Cardiac septum (tissue), 1 donor: ENCODE measurements around the gene RHNO1. TPM values are rescaled to one million over a fixed set of nuclear protein-coding genes. Genes with fewer than 3 reads are reported as not detected.

Experiments
- DNase-seq: peaks from one replicate; pipeline ENCODE4 v3.0.0-alpha.2; 2020; ENCODE audit warnings: low spot score
- intact Hi-C: fragments of 100-400 bp; cut with DNase I; formaldehyde crosslinking; loops from one replicate; pipeline ENCODE4 v1.14.0; 2022
- total RNA-seq: library from RNA; stranded (reverse); fragmentation: NEBNext Ultra II Directional; extraction: Animal tissue kit (Norgen Biotek cat#: 25700); gene quantifications from one replicate; pipeline ENCODE4 v1.2.1, GENCODE V29; 2021
- donor health status: DM: no; HTN: no; CAD: no.

Gene RHNO1
- total RNA-seq, 1 donor from 2014 or later, result 8.3 TPM

DNA sequence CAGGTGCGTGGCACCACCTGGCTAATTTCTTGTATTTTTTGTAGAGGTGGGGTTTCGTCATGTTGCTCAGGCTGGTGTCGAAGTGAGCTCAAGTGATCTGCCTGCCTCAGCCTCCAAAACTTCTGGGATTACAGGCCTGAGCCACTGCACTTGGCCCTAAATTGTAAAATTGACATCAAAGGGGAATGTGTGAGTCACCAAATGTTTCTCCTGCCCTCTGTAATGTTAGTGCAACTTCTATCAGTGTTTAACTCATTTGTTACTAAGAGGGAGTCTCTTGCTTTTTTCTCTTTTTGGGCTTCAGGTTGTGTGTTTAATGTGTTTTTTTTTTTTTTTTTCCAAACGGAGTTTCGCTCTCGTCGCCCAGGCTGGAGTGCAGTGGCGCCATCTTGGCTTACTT, 16.0 kb downstream of the RHNO1 start:
- no peak for DNase-seq
- intact Hi-C loops, result loop anchor here (5.0 kb wide), 1 partner anchor 64 kb away; the partner anchor contains the start of gene TEAD4

DNA sequence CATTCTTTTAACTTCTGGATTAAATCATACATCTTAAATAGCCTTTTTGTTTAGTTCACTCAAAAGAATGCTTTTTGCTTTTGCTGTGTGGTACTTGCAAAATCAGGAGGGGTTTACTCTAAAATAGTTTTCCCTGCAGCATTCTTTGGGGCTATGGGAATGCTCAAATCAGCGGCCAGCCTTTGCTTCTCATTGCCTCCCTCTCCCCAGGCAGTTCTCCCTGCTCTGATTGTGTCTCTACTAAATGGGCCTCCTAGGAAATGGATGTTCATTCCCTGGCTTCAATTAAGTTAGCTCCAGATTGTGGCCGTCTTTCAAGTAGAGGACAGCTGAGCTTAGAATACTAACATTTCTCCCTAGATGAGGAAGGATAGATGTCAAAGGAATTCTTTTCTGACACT, 18.0 kb downstream of the RHNO1 start:
- intact Hi-C loops, result no loop called here
- no peak for DNase-seq

DNA sequence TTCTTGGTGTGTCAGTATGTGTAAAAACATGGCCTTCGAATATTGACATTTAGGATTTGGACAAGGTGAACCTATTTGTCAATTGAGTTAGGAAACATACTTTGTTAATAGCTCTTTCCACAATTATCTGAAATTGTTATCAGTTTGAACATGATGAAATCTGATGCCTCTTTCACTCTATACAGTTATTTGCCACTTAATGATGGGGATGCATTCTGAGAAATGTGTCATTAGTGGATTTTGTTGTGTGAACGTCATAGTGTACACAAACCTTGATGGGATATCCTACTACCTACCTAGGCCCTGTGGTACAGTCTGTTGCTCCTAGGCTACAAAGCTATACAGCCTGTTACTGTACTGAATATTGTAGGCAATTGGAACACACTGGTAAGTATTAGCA, 18.5 kb downstream of the RHNO1 start:
- no peak for DNase-seq
- intact Hi-C loops, result no loop called here

DNA sequence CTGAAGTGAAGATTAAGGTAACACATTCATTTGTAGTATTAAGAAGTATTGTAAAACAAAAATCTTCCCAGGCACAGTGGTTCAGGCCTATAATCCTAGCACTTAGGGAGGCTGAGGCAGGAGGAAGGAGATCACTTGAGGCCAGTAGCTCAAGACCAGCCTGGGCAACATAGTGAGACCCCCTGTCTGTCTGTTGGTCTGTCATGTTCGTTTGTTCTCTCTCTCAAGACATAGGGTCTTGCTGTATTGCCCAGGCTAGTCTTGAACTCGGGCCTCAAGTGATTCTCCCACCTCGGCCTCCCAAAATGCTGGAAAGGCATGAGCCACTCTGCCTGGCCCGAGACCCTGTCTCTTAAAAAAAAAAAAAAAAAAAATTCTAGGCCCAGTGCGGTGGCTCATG, 20.4 kb downstream of the RHNO1 start:
- intact Hi-C loops, result no loop called here
- no peak for DNase-seq

- DNase-seq, result no peak
- intact Hi-C loops, result no loop called here
Observed at GRCh38 chr12:2900642-2901041, 23.6 kb downstream of the RHNO1 start.

GRCh38 chr12:2902272-2902880, 25.4 kb downstream of the RHNO1 start:
- no peak for DNase-seq
- intact Hi-C loops, result no loop called here

DNA sequence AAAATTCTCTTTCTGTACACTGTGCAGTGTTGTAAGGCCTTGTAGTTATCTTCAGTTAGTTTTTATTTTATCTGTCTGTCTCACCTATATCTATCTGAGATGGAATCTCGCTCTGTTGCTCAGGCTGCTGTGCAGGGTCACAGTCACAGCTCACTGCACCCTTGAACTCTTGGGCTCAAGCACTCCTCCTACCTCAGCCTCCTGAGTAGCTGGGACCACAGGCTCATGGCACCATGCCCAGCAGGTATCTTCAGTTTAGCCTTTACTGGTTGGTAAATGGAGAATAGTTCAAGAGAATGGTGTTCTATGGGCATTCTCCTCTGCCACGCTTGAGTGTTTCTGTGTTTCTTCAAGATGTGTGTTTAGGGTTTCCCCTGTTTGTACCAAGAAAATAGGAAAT, 27.2 kb downstream of the RHNO1 start:
- intact Hi-C loops, result no loop called here
- no peak for DNase-seq

DNA sequence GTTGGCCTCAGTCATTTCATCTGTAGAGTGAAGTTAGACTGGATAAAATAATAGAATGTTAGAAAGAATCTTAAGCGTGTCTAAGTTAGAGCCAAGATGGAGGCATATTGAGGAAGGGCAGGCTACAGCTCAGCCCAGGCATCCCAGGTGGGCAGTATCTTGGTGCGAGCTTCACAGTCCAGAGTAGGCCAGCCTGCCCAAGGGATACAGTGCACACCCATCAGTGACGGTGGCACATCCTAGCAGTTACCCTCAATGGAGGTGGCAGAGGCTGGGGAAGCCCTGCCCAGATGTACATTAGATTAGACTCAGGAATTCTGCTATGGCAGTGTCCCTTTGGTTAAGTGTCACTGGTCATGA, 35.2 kb downstream of the RHNO1 start:
- DNase-seq, result no peak
- intact Hi-C loops, result no loop called here

DNA sequence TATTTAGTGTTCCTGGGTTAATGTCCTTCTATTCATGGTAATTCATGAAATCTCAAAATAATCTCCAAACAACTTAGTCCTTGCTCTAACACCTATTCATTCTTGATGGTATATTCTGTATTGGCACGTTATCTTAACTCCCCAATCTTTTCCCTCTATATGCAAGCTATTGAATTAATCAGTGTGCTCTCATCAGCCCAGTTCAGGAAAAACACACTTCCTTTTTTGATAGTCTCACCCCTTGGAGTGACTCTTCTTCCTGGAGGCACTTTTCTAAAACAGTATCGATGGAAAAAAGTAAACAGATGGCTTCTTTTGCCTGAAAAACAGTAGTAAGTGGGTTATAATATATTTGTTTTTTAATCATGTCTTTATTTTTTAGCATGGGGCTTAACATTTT, 42.2 kb downstream of the RHNO1 start:
- DNase-seq, result no peak
- intact Hi-C loops, result no loop called here

GRCh38 chr12:2922329-2922728, 45.3 kb downstream of the RHNO1 start:
- intact Hi-C loops, result no loop called here
- no peak for DNase-seq

- intact Hi-C loops, result no loop called here
- DNase-seq, result no peak
Observed at GRCh38 chr12:2923057-2923456, 46.0 kb downstream of the RHNO1 start.

DNA sequence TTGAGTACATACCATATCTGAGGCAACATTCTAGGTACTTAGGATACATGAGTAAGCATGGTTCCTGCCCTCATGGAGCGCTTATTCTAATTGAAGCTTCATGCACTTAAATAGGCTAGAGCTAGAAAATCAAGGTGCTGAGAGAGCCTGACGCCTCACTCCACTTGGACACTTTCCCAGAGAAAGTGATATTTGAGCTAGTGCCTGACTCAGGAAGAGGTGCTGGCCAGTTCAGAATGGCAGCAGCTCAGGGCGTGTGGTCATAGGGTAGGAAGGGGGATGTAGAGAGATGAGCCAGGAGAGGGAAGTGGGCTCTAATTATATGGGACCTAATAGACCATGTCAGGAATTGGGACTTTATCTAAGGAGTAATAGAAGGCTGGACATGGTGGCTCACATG, 47.0 kb downstream of the RHNO1 start:
- no peak for DNase-seq
- intact Hi-C loops, result no loop called here

DNA sequence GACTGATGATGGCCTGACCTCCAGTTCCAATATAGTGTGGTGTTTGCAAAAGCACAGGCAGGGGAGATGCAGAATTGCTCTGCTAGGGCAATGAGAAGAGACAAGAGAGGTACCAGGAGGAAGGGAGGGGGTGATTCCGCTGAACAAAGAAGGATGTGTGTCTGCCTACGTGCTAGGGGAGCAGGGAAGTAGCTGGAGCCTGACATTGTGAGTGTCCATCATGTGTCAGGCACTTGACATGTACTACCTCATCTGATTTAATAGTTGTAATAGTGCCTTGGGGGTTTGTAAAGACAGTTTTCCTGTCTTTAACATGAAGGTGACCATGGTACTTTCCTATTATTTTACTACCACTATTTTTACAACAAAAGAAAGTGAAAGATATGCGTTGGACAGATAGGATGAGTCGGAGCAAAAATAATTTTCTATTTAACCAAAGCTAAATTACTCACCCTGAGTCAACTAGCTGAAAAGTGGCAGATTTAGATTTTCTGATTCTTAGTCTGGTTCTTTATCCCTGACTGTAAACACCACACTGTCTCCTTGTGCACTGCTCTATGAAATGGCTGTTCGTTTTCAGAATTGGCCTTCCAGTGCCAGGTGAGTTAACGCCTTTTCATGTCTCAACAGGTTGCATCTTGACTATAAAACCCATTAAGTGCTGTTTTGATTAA, 48.4 kb downstream of the RHNO1 start:
- no peak for DNase-seq
- intact Hi-C loops, result loop anchor here (5.0 kb wide), 1 partner anchor 158 kb away; no protein-coding TSS in a partner anchor

DNA sequence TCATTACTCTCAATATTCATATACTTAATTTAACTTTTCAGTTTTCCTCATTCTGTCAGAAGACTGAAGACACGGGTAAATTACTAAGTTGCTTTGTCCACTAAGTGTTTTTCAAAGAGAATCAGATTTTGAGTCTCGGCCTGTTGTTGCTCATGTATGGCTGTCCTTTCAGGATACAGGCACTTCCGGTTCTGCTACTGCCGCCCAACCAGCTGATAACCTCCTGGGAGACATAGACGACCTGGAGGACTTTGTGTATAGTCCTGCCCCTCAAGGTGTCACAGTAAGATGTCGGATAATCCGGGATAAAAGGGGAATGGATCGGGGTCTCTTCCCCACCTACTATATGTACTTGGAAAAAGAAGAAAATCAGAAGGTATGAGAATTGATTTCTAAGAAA, 53.8 kb downstream of the RHNO1 start:
- no peak for DNase-seq
- intact Hi-C loops, result no loop called here

DNA sequence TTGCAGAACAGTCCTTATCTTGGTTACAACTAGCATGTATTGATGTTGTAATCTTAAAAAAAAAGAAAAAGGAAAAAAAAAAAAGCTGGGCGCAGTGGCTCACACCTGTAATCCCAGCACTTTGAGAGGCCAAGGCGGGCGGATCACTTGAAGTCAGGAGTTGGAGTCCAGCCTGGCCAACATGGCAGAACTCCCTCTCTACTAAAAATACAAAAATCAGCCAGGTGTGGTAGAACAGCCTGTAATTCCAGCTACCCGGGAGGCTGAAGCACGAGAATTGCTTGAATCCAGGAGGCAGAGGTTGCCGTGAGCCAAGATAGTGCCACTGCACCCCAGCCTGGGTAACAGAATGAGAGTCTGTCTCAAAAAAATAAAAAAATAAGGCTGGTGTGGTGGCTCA, 56.6 kb downstream of the RHNO1 start:
- no peak for DNase-seq
- intact Hi-C loops, result no loop called here

DNA sequence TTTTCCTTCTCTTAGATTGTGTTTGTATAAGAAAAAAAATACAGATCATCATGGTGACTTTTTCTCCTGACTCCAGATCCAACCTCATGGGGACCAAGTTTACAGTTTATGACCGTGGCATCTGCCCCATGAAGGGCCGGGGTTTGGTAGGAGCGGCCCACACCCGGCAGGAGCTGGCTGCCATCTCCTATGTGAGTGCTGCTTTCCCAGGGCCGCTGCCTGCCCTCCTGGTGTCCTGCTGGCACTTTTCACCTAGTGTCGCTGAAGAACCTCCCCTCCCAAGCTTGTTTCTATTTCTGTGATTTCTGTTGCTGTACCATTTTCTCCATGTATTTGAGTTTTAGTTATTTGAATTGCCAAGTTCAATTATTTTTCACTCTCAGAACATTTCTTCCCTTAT, 57.3 kb downstream of the RHNO1 start:
- DNase-seq, result no peak
- intact Hi-C loops, result no loop called here

- no peak for DNase-seq
Observed at GRCh38 chr12:2936301-2936700, 59.3 kb downstream of the RHNO1 start.

GRCh38 chr12:2937500-2937899, 60.5 kb downstream of the RHNO1 start:
- intact Hi-C loops, result no loop called here
- DNase-seq, result no peak

More at GRCh38 chr12:2936301-2936700, 59.3 kb downstream of the RHNO1 start:
- intact Hi-C loops, result no loop called here
